ENCODE data around the gene SLC39A12. TPM values are rescaled to one million over a fixed set of nuclear protein-coding genes. Genes with fewer than 3 reads are reported as not detected.

The SLC39A12 gene
- polyA plus RNA-seq, 2 of the 4 experiments (the other 2 are of a cell fraction) = not detected

DNA sequence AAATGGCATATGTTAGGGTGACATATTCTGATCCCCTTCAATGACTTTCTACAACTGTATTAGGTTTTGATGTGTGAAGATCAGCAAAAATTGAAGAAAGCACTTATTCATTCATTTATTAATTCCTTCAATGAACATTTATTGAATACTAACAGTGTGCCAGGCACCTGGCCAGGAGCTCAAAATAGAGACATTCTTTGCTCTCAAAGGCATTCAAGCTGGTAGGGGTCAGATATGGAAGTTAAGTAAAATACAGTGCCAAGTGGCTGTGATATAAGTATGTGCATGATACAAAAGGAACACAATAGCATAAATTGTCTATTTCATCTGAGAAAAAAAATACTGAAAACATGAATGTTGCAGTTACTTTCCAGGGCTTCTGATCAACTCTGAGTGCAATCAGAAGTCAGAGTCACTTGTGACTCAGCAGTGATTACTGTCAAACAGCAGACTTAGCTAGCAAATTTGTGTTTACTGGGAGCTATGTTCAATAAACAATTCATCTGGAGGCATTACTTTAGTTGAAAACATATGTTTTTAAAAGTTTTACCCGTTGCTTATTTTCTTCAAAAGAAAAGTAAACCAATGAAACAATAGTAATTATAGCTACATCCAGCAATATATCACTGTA, 128.1 kb downstream of the SLC39A12 start:
- ChIA-PET CTCF (interaction anchor here (1.1 kb wide), 2 partner anchors 10 to 16 kb away, joined by 3 to 4 read pairs; no protein-coding TSS in a partner anchor), POLR2A (no interaction called here)
- no peak for DNase-seq (ENCODE audit: low read depth in 1 of 2, low spot score in 1 of 2)
- H3K27ac ChIP-seq = no peak overlapping the region
- H3K4me1 ChIP-seq = no peaks in the 10 kb centered on the region
- no peak overlapping the region for H3K4me2 ChIP-seq
- no peak overlapping the region for H3K4me3 ChIP-seq
- ATAC-seq = no peak
- TF ChIP-seq FOSB (CRISPR knock-in tag; IDR thresholded peaks at IDR 0.05) (no peak), ZNF302 (CRISPR knock-in tag; IDR thresholded peaks at IDR 0.05) (no peak), NFE2L2 (conservative IDR thresholded peaks at IDR 0.05; ENCODE audit: low read length) (no peak), RARB (CRISPR knock-in tag; IDR thresholded peaks at IDR 0.05) (no peak), CBX2 (IDR thresholded peaks at IDR 0.05; ENCODE audit: borderline replicate concordance, low read depth) (no peak), MAZ (IDR thresholded peaks at IDR 0.05; ENCODE audit: borderline replicate concordance, low read depth, low read length) (no peak), MAFK (IDR thresholded peaks at IDR 0.05; ENCODE audit: partially characterized antibody) (no peak), TFCP2L1 (CRISPR knock-in tag; IDR thresholded peaks at IDR 0.05) (no peak), BHLHE40 (IDR thresholded peaks at IDR 0.05; ENCODE audit: low read depth, low read length) (no peak), GATA3 (IDR thresholded peaks at IDR 0.05; ENCODE audit: borderline replicate concordance) (no peak), SMC3 (IDR thresholded peaks at IDR 0.05) (no peak), CBX8 (IDR thresholded peaks at IDR 0.05) (no peak), CHD4 (IDR thresholded peaks at IDR 0.05; ENCODE audit: borderline replicate concordance) (no peak)
- TF ChIP-seq, protein P1, sequence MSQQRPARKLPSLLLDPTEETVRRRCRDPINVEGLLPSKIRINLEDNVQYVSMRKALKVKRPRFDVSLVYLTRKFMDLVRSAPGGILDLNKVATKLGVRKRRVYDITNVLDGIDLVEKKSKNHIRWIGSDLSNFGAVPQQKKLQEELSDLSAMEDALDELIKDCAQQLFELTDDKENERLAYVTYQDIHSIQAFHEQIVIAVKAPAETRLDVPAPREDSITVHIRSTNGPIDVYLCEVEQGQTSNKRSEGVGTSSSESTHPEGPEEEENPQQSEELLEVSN (IDR thresholded peaks at IDR 0.05; ENCODE audit: borderline replicate concordance, low read depth) = no peak
- H3K9me3 ChIP-seq = no peaks in the 10 kb centered on the region
- WGBS (ENCODE audit: missing lambda C conversion rate) = 2% methylated on average over 1 of the region's 1 CpG
- FAIRE-seq = no peak

DNA sequence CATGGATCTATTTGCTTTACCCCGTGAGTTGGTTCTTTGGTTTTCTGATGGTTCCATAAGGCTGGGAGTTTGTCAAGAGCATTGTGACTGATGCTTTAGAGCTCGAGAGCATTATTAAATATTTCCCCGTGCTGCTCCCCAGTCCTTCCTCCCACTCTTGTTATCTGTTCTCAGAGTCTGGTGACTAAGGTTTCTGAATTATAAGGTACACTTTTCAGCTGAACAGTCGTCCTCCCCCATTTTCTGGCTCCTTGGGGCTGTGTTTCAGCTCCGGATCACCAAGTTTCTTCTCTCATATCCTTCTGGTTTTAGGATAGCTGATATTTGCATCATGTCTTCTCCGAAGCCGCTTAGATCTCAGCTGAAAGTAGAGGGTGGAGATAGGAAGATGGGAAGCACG, 130.7 kb downstream of the SLC39A12 start:
- H3K4me2 ChIP-seq = no peak overlapping the region
- 18% methylated on average over 8 of the region's 8 CpGs for WGBS (ENCODE audit: missing lambda C conversion rate)
- no peak overlapping the region for H3K4me3 ChIP-seq
- no peaks in the 10 kb centered on the region for H3K4me1 ChIP-seq
- H3K27ac ChIP-seq = no peak overlapping the region
- DNase-seq (ENCODE audit: low read depth in 1 of 2, low spot score in 1 of 2) (no peak), ATAC-seq (no peak), FAIRE-seq (no peak)
- ChIA-PET CTCF (no interaction called here), POLR2A (no interaction called here)
- TF ChIP-seq POLR2AphosphoS2 (conservative IDR thresholded peaks at IDR 0.05; ENCODE audit: low read length) = no peak
- no peak for TF ChIP-seq RCOR1 (IDR thresholded peaks at IDR 0.05; ENCODE audit: low read depth, low read length)
- TF ChIP-seq RNF2 (IDR thresholded peaks at IDR 0.05; ENCODE audit: borderline replicate concordance, low read depth) = no peak
- TF ChIP-seq NR3C1 (IDR thresholded peaks at IDR 0.05) = no peak
- no peak for TF ChIP-seq JUNB (IDR thresholded peaks at IDR 0.05)
- no peak for TF ChIP-seq RARB (CRISPR knock-in tag; IDR thresholded peaks at IDR 0.05)
- no peak for TF ChIP-seq SREBF2 (IDR thresholded peaks at IDR 0.05)
- TF ChIP-seq MAFK (IDR thresholded peaks at IDR 0.05; ENCODE audit: partially characterized antibody) = no peak
- TF ChIP-seq FOSB (CRISPR knock-in tag; IDR thresholded peaks at IDR 0.05) = no peak
- no peaks in the 10 kb centered on the region for H3K9me3 ChIP-seq

DNA sequence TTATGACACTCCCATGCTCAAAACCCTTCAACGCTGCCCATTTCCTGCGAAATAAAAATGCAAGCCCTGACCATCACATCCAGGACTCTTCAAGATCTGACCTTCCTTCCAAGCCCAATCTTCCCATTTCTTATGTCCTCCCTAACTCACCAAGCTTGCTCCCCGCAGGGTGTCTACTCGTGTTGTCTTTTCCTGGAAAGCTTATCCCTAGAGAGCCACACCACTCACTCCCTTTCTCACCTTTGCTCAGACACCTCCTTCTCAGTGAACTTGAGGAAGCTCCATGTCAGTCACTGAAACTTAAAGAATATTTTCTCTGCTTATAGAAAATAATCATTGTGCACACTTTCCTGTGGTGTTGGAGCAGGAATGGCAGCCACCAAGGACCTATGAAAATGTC, 134.1 kb downstream of the SLC39A12 start:
- Histone ChIP-seq H3K4me3 (no peak overlapping the region), H3K27ac (no peak overlapping the region), H3K9me3 (no peaks in the 10 kb centered on the region), H3K4me1 (no peaks in the 10 kb centered on the region), H3K4me2 (no peak overlapping the region)
- TF ChIP-seq HEYL (CRISPR knock-in tag; IDR thresholded peaks at IDR 0.05) = no peak
- no peak for TF ChIP-seq NFE2L2 (conservative IDR thresholded peaks at IDR 0.05; ENCODE audit: low read length)
- TF ChIP-seq MAZ (IDR thresholded peaks at IDR 0.05; ENCODE audit: borderline replicate concordance, low read depth, low read length) = no peak
- no peak for TF ChIP-seq CHD2 (IDR thresholded peaks at IDR 0.05; ENCODE audit: low read length, partially characterized antibody)
- no peak for TF ChIP-seq KDM5A (IDR thresholded peaks at IDR 0.05)
- no peak for TF ChIP-seq JUNB (IDR thresholded peaks at IDR 0.05)
- no peak for TF ChIP-seq SREBF2 (IDR thresholded peaks at IDR 0.05)
- no peak for FAIRE-seq
- no peak for ATAC-seq
- 14% methylated on average over 4 of the region's 4 CpGs for WGBS (ENCODE audit: missing lambda C conversion rate)
- DNase-seq (ENCODE audit: low read depth in 1 of 2, low spot score in 1 of 2) = no peak
- CTCF ChIA-PET = no interaction called here
- POLR2A ChIA-PET = no interaction called here

DNA sequence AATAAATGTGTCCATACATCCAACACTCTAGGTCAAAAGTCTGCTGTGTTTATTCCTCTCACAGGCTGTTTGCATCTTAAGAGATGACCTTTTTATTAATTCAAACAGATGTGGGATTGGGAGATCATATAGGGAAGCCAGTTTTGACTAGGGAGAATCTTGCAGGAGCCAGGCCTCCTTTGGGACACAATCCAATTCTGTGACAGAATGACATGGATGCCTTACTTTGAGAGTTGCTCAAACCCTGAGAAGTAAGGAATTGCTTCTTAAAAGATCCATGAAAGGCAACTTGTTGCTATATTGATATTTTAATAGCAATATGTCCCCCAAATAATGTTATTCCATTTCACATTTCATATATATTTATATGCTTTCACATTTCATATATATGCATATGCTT, 135.0 kb downstream of the SLC39A12 start:
- ChIA-PET POLR2A (no interaction called here), CTCF (no interaction called here)
- Histone ChIP-seq H3K9me3 (no peaks in the 10 kb centered on the region), H3K4me2 (no peak overlapping the region), H3K4me1 (no peaks in the 10 kb centered on the region), H3K27ac (no peak overlapping the region), H3K4me3 (no peak overlapping the region)
- FAIRE-seq (no peak), ATAC-seq (no peak), DNase-seq (ENCODE audit: low read depth in 1 of 2, low spot score in 1 of 2) (no peak)
- no peak for TF ChIP-seq SMC3 (IDR thresholded peaks at IDR 0.05)
- TF ChIP-seq, protein P2, sequence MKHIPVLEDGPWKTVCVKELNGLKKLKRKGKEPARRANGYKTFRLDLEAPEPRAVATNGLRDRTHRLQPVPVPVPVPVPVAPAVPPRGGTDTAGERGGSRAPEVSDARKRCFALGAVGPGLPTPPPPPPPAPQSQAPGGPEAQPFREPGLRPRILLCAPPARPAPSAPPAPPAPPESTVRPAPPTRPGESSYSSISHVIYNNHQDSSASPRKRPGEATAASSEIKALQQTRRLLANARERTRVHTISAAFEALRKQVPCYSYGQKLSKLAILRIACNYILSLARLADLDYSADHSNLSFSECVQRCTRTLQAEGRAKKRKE (CRISPR knock-in tag; IDR thresholded peaks at IDR 0.05; ENCODE audit: low read depth) = no peak
- TF ChIP-seq, protein P3, sequence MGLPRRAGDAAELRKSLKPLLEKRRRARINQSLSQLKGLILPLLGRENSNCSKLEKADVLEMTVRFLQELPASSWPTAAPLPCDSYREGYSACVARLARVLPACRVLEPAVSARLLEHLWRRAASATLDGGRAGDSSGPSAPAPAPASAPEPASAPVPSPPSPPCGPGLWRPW (IDR thresholded peaks at IDR 0.05) = no peak
- no peak for TF ChIP-seq KDM1A (IDR thresholded peaks at IDR 0.05; ENCODE audit: low read depth)
- TF ChIP-seq SREBF2 (IDR thresholded peaks at IDR 0.05) = no peak
- TF ChIP-seq ZNF302 (CRISPR knock-in tag; IDR thresholded peaks at IDR 0.05) = no peak

Data from A549 (cell line).